Esophagus muscularis mucosa (tissue), 4 donors: Measurements from ENCODE around the gene SMPD3. TPM values are rescaled to one million over a fixed set of nuclear protein-coding genes. Genes with fewer than 3 reads are reported as not detected.

Experiments used
- DNase-seq: peaks from one replicate; pipeline ENCODE4 v3.0.0-alpha.2; 2017; ENCODE audit errors: extremely low spot score
- H3K27ac ChIP-seq, 4 donors: fragments of 200-600 bp; sonication (generic); replicated peaks in 1 of 4; 1 replicate in 3 of 4; 2 replicates in 1 of 4; pipeline ENCODE4 v1.5.1; 2016 to 2019; ENCODE audit warnings: mild to moderate bottlenecking in 1 of 4
- H3K27me3 ChIP-seq, 4 donors: fragments of 200-600 bp; sonication (generic); one replicate each; pipeline versions ENCODE4 v1.5.1 to v1.6.0; 2016 to 2019
- H3K36me3 ChIP-seq, 4 donors: fragments of 200-600 bp; sonication (generic); one replicate each; pipeline ENCODE4 v1.5.1; 2016 to 2019
- H3K4me1 ChIP-seq, 4 donors: fragments of 200-600 bp; sonication (generic); one replicate each; pipeline ENCODE4 v1.5.1; 2016 to 2019
- H3K4me3 ChIP-seq, 4 donors: fragments of 200-600 bp; sonication (generic); 1 replicate in 2 of 4; 2 replicates in 2 of 4; pipeline ENCODE4 v1.5.1; 2016 to 2019; ENCODE audit warnings: mild to moderate bottlenecking in 4 of 4, moderate library complexity in 1 of 4
- H3K9me3 ChIP-seq, 4 donors: fragments of 200-600 bp; sonication (generic); 1 replicate in 3 of 4; 2 replicates in 1 of 4; pipeline ENCODE4 v1.5.1; 2016 to 2019
- EP300 ChIP-seq: sonication (generic); formaldehyde crosslinking; IDR thresholded peaks from one replicate; pipeline ENCODE4 v1.6.1; 2017; ENCODE audit warnings: antibody characterized with exemption
- POLR2A ChIP-seq: fragments of 450-650 bp; IDR thresholded peaks from one replicate; pipeline ENCODE4 v1.6.1; 2017; ENCODE audit warnings: antibody characterized with exemption, moderate library complexity, mild to moderate bottlenecking, low read depth
- POLR2AphosphoS5 ChIP-seq, 2 donors: sonication (generic); formaldehyde crosslinking; IDR thresholded peaks; one replicate each; pipeline ENCODE4 v1.6.1; 2017; ENCODE audit warnings: antibody characterized with exemption in 2 of 2
- WGBS: methylation state at CpG from one replicate; pipeline ENCODE4 v1.1.5; 2018; 5-methylcytosine and 5-hydroxymethylcytosine counted together
- intact Hi-C: fragments of 100-400 bp; cut with DNase I; formaldehyde crosslinking; loops from one replicate; pipeline ENCODE4 v1.15.1; 2023
- total RNA-seq, 4 donors: library from RNA; depleted of rRNA; stranded (reverse); fragments of >200 nt; gene quantifications; one replicate each; pipeline versions ENCODE4 v1.1.0 to v1.2.1, GENCODE V29; 2016
- TF ChIP-seq, protein P1 (sequence below), 3 experiments: fragments of 200-600 bp in 2 of 3; fragments of 450-650 bp in 1 of 3; sonication (generic) in 2 of 3; IDR thresholded peaks; one replicate each; pipeline ENCODE4 v1.5.1; 2017 to 2019; ENCODE audit warnings: antibody characterized with exemption in 3 of 3, mild to moderate bottlenecking in 2 of 3, moderate library complexity in 1 of 3

Gene SMPD3
- total RNA-seq, 4 donors from 2014 or later = 0.32 to 0.92 (median 0.54) TPM

DNA sequence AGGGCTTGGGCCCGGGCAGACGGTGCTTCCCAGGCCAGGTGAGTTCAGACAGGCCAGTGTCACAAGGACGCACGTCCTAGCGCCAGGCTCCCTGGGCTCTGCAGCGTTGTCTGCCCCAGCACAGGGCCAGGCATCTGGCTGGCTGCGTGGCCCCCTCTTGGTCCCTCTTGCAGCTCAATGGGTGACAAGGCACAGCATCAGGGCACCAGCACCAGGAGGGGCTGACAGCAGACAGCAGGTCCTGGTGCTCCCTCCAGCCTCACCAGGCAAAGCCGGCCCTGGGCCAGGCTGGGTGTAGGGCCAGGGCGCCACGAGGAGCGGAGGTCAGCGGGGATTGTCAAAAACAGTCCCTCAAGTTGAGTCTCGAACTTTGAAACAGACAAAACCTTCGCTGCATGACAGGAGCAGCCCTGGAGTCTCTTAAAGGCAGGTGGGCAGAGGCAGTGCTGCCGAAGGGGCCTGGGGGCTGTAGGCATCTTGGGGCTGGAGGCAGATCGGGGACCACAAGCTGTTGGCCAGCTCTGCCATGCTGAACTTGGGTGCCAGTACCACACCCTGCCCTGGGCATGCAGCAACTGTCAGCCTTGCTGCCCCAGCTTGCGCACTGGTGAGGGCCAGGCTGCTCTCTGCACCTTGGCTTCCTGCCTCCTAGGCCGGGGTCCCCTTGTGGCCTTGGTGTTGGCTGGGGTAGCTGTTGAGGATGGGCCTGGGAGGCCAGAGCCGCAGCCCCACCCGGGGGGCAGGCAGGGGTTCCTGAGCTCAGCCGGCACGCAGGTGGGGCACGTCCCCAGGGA lies 88.7 kb downstream of the SMPD3 start:
- peaks cover 24 to 56% (median 53%) of the 10 kb centered on the region in 4 donors for H3K36me3 ChIP-seq
- peaks cover 0 to 18% (median 0%) of the 10 kb centered on the region in 4 donors for H3K4me1 ChIP-seq
- TF ChIP-seq, protein P1, sequence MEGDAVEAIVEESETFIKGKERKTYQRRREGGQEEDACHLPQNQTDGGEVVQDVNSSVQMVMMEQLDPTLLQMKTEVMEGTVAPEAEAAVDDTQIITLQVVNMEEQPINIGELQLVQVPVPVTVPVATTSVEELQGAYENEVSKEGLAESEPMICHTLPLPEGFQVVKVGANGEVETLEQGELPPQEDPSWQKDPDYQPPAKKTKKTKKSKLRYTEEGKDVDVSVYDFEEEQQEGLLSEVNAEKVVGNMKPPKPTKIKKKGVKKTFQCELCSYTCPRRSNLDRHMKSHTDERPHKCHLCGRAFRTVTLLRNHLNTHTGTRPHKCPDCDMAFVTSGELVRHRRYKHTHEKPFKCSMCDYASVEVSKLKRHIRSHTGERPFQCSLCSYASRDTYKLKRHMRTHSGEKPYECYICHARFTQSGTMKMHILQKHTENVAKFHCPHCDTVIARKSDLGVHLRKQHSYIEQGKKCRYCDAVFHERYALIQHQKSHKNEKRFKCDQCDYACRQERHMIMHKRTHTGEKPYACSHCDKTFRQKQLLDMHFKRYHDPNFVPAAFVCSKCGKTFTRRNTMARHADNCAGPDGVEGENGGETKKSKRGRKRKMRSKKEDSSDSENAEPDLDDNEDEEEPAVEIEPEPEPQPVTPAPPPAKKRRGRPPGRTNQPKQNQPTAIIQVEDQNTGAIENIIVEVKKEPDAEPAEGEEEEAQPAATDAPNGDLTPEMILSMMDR (IDR thresholded peaks at IDR 0.05) = no peak
- no peak for TF ChIP-seq POLR2A
- no peak for TF ChIP-seq EP300
- no peak for TF ChIP-seq POLR2AphosphoS5 (IDR thresholded peaks at IDR 0.05)
- H3K27me3 ChIP-seq = peaks cover 0 to 13% (median 0%) of the 10 kb centered on the region in 4 donors
- H3K9me3 ChIP-seq = no peaks in the 10 kb centered on the region
- no peak for DNase-seq
- no peak overlapping the region for H3K27ac ChIP-seq
- intact Hi-C loops = no loop called here
- H3K4me3 ChIP-seq = no peak overlapping the region
- 94% methylated on average over 13 of the region's 23 CpGs for WGBS

- TF ChIP-seq EP300 = no peak
- TF ChIP-seq POLR2AphosphoS5 (IDR thresholded peaks at IDR 0.05) = no peak
- TF ChIP-seq POLR2A = no peak
- TF ChIP-seq, protein P1 (IDR thresholded peaks at IDR 0.05) = no peak
- Histone ChIP-seq H3K9me3 (no peaks in the 10 kb centered on the region), H3K36me3 (peaks cover 31 to 62% (median 59%) of the 10 kb centered on the region in 4 donors), H3K4me1 (peaks cover 0 to 18% (median 0%) of the 10 kb centered on the region in 4 donors), H3K27me3 (peaks cover 0 to 6% (median 0%) of the 10 kb centered on the region in 4 donors), H3K4me3 (no peak overlapping the region), H3K27ac (no peak overlapping the region)
- no peak for DNase-seq
- intact Hi-C loops = no loop called here
- 88% methylated on average over 7 of the region's 13 CpGs for WGBS
Observed at GRCh38 chr16:68358951-68359350, 89.4 kb downstream of the SMPD3 start.

DNA sequence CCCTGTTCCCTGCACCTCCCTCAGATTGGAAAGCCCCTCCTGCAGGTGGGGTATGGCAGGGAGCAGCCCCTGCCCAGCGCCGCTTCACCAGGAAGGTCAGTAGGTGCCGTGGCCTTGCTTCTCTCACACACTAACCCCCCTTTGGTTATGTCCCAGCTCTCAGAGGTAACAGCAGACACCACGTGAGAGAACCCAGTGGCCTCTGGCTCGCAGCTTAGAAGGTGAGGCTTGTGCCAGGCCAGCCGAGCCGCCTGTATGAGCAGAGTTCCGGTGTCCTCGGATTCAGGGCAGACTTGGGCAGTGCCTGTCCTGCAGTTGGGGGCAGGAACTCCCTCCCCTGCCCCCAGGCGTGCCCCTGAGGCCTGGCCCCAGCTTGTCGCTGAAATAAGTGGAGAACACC lies 90.4 kb downstream of the SMPD3 start:
- no peaks in the 10 kb centered on the region for H3K9me3 ChIP-seq
- H3K27me3 ChIP-seq = no peaks in the 10 kb centered on the region
- H3K36me3 ChIP-seq = peaks cover 40 to 73% (median 70%) of the 10 kb centered on the region in 4 donors
- H3K27ac ChIP-seq = no peak overlapping the region
- TF ChIP-seq EP300 (no peak), POLR2A (no peak), POLR2AphosphoS5 (IDR thresholded peaks at IDR 0.05) (no peak)
- TF ChIP-seq, protein P1 (IDR thresholded peaks at IDR 0.05) = no peak
- peaks cover 0 to 18% (median 0%) of the 10 kb centered on the region in 4 donors for H3K4me1 ChIP-seq
- no peak overlapping the region for H3K4me3 ChIP-seq
- no peak for DNase-seq
- 93% methylated on average over 2 of the region's 11 CpGs for WGBS
- intact Hi-C loops = no loop called here

DNA sequence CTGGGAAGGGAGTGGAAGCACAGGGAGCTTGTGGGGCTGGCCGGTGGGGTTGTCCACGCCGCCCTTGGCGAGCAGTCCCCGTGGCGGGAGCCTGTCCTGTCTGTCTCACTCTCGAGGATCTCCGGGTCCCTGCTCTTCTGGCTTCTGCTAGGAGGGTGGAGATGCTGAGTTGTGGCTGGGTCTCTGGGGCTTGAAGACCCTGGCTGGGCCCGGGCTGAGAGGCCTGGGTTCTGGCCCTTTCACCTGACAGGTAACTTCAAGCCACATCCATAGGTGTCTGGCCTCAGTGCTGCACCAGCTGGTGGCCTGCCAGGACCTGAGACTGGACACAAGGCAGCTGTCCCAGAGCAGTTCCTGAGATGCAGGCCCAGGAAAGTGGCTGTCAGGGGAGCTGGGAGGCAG lies 90.8 kb downstream of the SMPD3 start:
- intact Hi-C loops = no loop called here
- H3K4me3 ChIP-seq = no peak overlapping the region
- no peak for DNase-seq
- 98% methylated on average over 8 of the region's 9 CpGs for WGBS
- H3K9me3 ChIP-seq = no peaks in the 10 kb centered on the region
- TF ChIP-seq EP300 = no peak
- no peak for TF ChIP-seq POLR2AphosphoS5 (IDR thresholded peaks at IDR 0.05)
- TF ChIP-seq, protein P1 (IDR thresholded peaks at IDR 0.05) = no peak
- H3K27me3 ChIP-seq = no peaks in the 10 kb centered on the region
- H3K36me3 ChIP-seq = peaks cover 44 to 77% (median 74%) of the 10 kb centered on the region in 4 donors
- peaks cover 0 to 18% (median 0%) of the 10 kb centered on the region in 4 donors for H3K4me1 ChIP-seq
- H3K27ac ChIP-seq = no peak overlapping the region
